ENCODE results near the gene BRF1.

The BRF1 gene

GRCh38 chr14:105177082-105177481 lies 123.7 kb downstream of the BRF1 start:
- TF ChIP-seq CTCF (IDR thresholded peaks at IDR 0.05) = no peak
- H3K36me3 Mint-ChIP-seq (ENCODE audit: low read depth) = no peaks in the 10 kb centered on the region
- DNase-seq = no peak
- no peak overlapping the region for H3K4me3 Mint-ChIP-seq
- no peaks in the 10 kb centered on the region for H3K9me3 Mint-ChIP-seq
- no peak overlapping the region for H3K27ac Mint-ChIP-seq
- no peaks in the 10 kb centered on the region for H3K4me1 Mint-ChIP-seq
- H3K27me3 Mint-ChIP-seq (ENCODE audit: low read depth, poor library complexity) = peaks cover 20% of the 10 kb centered on the region

GRCh38 chr14:105176513-105176912 lies 124.3 kb downstream of the BRF1 start:
- no peak for DNase-seq
- Mint-ChIP-seq H3K4me3 (no peak overlapping the region), H3K27me3 (ENCODE audit: low read depth, poor library complexity) (peaks cover 16% of the 10 kb centered on the region), H3K9me3 (no peaks in the 10 kb centered on the region), H3K27ac (no peak overlapping the region), H3K4me1 (no peaks in the 10 kb centered on the region), H3K36me3 (ENCODE audit: low read depth) (no peaks in the 10 kb centered on the region)
- TF ChIP-seq CTCF (IDR thresholded peaks at IDR 0.05) = no peak

- Mint-ChIP-seq H3K27me3 (ENCODE audit: low read depth, poor library complexity) (peaks cover 14% of the 10 kb centered on the region), H3K4me3 (no peak overlapping the region), H3K4me1 (peaks cover 13% of the 10 kb centered on the region), H3K27ac (no peak overlapping the region), H3K9me3 (no peaks in the 10 kb centered on the region), H3K36me3 (ENCODE audit: low read depth) (no peaks in the 10 kb centered on the region)
- DNase-seq = no peak
- TF ChIP-seq CTCF (IDR thresholded peaks at IDR 0.05) = no peak
These were observed 126.6 kb downstream of the BRF1 start for GRCh38 chr14:105173901-105174894.

- Mint-ChIP-seq H3K36me3 (ENCODE audit: low read depth) (no peaks in the 10 kb centered on the region), H3K27ac (no peak overlapping the region), H3K9me3 (no peaks in the 10 kb centered on the region), H3K4me3 (no peak overlapping the region), H3K27me3 (ENCODE audit: low read depth, poor library complexity) (peaks cover 14% of the 10 kb centered on the region), H3K4me1 (peaks cover 13% of the 10 kb centered on the region)
- TF ChIP-seq CTCF (IDR thresholded peaks at IDR 0.05) = no peak
- DNase-seq = no peak
These were observed 127.7 kb downstream of the BRF1 start for GRCh38 chr14:105173145-105173544.

- H3K4me1 Mint-ChIP-seq = peaks cover 13% of the 10 kb centered on the region
- no peak overlapping the region for H3K27ac Mint-ChIP-seq
- no peaks in the 10 kb centered on the region for H3K9me3 Mint-ChIP-seq
- peaks cover 14% of the 10 kb centered on the region for H3K27me3 Mint-ChIP-seq (ENCODE audit: low read depth, poor library complexity)
- no peaks in the 10 kb centered on the region for H3K36me3 Mint-ChIP-seq (ENCODE audit: low read depth)
- TF ChIP-seq CTCF (IDR thresholded peaks at IDR 0.05) = no peak
- H3K4me3 Mint-ChIP-seq = no peak overlapping the region
- DNase-seq = no peak
These were observed 128.3 kb downstream of the BRF1 start for GRCh38 chr14:105172476-105172875.

Data from nephron progenitor cell (in vitro differentiated cells).